GM21529 (cell line): Measurements from ENCODE around the gene ARPC1A.
"Not testable (repeated sequence)": the region's sequence is repeated elsewhere in the genome, so short reads cannot be mapped to it uniquely, and the experiment has no call there.

Experiments
- ATAC-seq: cut with Tn5 transposase; IDR thresholded peaks from one replicate; pipeline ENCODE4 v1.9.1; 2021; ENCODE audit not compliant: unreplicated experiment

Gene ARPC1A

GRCh38 chr7:99320371-99320770 lies 5.3 kb upstream of the ARPC1A start:
- no peak for ATAC-seq

- ATAC-seq: not testable (repeated sequence)
These were observed 3.0 kb upstream of the ARPC1A start for GRCh38 chr7:99322659-99323058.

DNA sequence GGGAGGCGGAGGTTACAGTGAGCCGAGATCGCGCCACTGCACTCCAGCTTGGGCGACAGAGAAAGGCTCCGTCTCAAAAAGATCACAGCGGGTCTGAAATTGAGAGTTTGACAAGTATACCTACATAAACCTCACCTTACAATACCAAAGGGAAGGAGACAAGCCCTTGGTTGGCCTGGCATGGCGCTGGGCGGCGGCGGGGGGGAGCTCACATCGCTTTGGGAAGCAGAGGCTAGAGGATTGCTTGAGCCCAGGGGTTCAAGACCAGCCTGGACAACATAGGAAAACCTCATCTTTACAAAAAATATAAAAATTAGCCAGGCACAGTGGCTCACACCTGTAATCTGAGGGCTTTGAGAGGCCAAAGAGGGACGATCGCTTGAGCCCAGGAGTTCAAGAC lies 1.1 kb upstream of the ARPC1A start:
- no peak for ATAC-seq

DNA sequence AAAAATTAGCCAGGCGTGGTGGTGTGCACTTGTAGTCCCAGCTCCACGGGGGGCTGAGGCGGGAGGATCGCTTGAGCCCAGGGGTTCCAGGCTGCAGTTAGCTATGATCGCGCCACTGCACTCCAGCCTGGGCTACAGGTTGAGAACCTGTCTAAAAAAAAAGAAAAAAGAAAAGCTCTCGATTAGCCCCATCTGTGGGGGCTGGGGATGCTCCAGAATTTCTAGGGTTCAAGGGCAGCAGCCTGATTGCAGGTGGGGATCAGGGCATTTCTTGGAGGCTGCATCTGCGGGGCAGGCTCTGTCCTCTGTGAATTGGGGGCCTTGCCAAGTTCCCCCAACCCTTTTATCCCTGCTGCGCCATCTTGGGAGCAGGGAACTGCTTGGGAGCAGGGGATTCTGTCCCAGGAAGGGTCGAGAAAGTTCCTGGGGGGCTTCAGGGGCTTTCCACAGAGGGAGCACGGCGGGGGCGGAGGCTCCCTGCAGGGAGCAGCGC lies 651 bp upstream of the ARPC1A start:
- ATAC-seq: no peak

DNA sequence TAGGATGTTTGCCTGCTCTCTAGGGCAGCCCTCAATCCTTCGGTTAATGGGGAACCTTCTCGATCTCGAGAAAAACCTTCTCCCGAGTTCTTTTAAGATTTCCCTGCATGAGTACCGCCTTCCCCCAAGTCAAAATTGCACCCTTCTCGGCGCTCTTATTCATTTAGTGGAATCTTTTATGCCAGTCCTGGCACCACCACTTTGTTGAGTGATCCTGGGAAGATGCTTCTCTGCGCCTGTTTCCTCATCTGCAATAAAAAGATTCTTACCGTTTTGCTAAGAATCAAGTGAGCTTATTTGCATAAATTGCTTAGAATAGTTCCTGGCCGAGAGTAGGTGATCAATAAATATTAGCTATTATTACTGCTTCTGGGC lies 697 bp downstream of the ARPC1A start:
- no peak for ATAC-seq

DNA sequence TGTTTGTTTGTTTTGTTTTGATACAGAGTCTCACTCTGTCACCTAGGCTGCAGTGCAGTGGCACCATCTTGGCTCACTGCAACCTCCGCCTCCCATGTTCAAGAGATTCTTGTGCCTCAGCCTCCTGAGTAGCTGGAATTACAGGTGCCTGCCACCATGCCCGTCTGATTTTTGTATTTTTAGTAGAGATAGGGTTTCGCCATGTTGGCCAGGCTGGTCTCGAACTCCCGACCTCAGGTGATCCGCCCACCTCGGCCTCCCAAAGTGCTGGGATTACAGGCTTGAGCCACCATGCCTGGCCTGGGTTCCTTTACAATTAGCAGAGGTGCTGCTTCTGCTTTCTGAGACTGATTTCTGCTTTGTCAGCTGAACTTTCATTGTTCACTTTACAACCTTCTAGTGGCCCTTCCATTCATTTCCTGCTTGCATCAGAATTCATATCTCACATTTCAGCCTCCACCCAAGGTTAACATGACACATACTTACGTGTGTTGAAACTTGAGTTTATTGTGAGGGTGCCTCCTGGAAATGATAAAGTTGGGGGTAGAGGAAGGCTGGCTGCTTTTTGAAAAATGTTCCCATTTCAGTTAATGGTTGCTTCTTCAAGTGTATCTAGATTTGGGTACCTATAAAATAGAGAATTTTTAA lies 4.7 kb downstream of the ARPC1A start:
- ATAC-seq: not testable (repeated sequence)

DNA sequence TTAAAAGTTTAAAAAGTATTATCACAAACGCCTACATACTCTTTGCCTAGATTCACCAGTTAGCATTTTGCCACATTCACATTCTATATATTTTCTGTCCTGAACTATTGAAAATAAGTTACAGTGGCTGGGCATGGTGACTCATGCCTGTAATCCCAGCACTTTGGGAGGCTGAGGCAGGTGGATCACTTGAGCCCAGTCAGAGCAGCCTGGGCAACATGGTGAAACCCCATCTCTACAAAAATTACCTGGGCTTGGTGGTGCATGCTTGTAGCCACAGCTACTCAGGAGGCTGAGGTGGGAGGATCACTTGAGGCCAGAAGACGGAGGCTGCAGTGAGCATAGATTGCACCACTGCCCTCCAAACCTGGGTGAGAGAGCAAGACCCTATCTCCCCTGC lies 5.3 kb downstream of the ARPC1A start:
- no peak for ATAC-seq

- ATAC-seq: no peak
These were observed 13.9 kb downstream of the ARPC1A start for GRCh38 chr7:99339595-99339994.

DNA sequence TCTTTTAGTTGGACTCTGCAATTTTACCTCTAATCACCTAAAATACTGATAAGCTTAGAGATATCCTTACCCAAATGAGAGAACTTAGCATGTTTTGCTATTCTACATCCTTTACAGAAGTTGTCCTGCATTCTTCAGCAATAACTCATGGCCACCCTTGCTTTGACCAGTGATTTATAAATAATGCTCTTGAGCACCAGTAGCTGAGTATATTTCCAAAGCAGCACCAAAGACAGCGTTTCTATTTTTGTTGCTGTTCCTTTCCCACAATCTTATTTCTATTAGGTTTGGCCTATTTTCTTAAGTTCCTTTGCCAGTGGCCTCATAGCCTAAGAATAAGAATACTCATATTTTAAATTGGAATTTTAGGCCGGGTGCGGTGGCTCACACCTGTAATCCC lies 15.0 kb downstream of the ARPC1A start:
- no peak for ATAC-seq

- no peak for ATAC-seq
These were observed 18.5 kb downstream of the ARPC1A start for GRCh38 chr7:99344061-99344647.

DNA sequence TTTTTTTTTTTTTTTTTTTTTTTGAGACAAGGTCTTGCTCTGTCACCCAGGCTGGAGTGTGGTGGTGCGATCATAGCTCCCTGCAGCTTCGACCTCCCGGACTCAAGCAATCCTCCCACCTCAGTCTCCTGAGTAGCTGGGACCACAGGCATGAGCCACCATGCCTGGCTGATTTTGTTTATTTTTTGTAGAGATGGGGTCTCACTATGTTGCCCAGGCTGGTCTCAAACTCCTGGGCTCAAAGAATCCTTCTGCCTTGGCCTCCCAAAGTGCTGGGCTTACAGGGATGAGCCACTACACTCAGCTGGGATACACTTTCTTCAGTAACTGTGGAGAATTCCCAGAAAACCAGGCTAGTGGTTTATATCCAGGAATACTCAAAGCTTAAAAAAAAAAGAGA lies 24.9 kb downstream of the ARPC1A start:
- not testable (repeated sequence) for ATAC-seq

GRCh38 chr7:99352247-99352646 lies 26.5 kb downstream of the ARPC1A start:
- ATAC-seq: no peak

DNA sequence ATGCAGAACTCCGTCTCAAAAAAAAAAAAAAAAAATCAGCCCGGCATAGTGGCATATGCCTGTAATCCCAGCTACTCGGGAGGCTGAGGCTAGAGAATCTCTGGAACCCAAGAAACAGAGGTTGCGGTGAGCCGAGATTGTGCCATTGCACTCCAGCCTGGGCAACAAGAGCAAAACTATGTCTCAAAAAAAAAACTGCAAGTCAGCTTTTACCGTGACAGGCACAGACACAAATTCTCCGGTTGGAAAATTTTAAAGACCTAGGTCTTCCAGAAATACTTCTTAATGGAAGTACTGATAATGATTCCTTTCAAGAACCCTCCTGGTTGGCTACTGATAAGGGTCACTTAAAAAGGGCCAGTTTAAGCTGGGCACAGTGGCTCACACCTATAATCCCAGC lies 29.4 kb downstream of the ARPC1A start:
- no peak for ATAC-seq

DNA sequence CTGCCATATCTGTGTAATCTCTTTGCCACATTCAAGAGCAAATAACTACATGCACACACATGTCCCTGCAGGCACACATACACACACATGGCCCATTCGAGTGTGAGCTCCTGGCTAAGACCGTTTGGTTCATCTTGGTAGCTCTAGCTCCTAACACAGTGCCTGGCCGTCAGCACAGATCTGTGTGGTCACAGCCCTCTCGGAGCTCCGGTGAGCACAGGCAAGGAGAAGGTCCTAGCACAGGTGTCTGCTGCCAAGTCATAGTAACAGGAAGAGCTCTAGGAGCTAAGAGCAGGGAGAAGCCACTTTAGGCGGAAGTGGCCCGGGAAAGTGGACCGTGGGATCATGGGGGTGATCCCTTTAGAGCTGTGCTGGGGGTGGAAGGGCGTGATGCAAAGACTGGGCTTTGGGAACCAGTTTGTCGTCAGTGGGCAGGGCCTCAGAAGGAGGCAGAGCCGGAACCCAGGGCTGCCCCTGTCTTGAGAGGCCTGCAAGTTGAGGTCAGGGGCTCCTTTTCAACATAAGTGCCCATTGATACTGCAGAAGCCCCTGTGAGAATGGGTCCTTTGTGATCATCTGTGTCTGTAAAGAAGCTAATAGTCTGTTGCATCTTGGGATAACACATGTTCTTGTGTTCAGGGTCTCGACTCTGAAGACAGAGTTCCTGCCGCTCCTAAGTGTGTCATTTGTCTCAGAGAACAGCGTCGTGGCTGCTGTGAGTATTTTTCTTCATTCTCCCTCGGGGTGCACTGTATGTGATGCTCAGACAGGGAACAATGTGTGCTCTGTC lies 32.2 kb downstream of the ARPC1A start:
- no peak for ATAC-seq

- ATAC-seq: not testable (repeated sequence)
These were observed 32.8 kb downstream of the ARPC1A start for GRCh38 chr7:99358521-99358920.

- ATAC-seq: no peak
These were observed 33.9 kb downstream of the ARPC1A start for GRCh38 chr7:99359465-99360154.

GRCh38 chr7:99362801-99363200 lies 37.1 kb downstream of the ARPC1A start:
- ATAC-seq: no peak

GRCh38 chr7:99363286-99363685 lies 37.6 kb downstream of the ARPC1A start:
- ATAC-seq: no peak

DNA sequence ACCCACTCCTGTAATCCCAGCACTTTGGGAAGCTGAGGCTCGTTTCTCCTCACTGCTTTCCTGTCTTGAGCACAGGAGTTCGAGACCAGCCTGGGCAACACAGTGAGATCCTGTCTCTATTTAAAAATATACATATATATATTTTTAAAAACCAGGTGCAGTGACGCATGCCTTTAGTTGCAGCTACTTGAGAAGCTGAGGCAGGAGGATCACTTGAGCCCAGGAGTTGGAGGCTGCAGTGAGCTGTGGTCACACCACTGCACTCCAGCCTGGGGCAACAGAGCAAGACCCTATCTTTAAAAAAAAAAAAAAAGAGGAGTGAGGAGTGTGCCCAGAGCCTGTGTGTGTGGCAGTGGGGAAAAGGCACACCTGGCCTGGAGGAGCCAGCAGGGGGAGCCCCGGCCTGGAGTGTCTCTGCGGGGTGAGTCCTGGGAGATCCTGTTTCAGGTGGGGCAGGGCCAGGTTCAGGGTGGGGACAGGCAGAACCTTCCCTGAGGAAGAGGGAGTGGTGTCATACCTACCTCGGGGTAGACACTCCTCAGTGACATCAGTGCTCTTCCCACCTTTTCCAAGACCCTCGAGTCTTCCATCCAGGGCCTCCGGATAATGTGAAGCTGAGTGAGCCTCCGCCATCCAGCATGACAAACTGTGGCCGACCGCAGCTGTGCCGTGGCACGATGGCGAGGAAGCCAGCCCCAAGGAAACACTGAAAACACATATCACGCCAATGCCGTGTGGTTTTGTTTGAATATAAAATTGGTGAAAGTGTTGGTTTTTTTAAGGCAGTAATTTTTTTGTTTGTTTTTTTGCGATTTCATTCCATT lies 39.8 kb downstream of the ARPC1A start:
- no peak for ATAC-seq

DNA sequence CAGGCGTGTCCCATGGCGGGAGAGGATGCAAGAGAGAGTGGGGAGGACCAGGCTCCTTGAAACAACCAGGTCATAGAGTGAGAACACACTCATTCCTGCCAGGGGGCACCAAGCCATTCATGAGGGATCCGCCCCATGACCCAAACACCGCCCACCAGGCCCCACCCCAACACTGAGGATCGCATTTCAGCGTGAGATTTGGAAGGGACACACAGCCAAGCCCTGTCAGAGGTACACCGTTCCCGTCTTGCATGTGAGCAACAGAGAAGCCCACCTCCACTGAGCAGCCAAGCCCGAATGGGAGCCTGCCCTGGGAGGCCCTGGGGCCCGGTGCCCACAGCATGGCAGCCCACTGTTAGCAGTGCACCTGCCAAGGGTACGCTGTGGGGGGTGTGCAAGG lies 40.9 kb downstream of the ARPC1A start:
- ATAC-seq: no peak
